ENCODE results near the gene LARGE1.

The LARGE1 gene

GRCh38 chr22:33625959-33626358, 294.3 kb downstream of the LARGE1 start:
- no peak for TF ChIP-seq FOXP2 (optimal IDR thresholded peaks at IDR 0.05; ENCODE audit: borderline replicate concordance, extremely low read depth, extremely low read length, insufficient read depth)
- TF ChIP-seq TAF1 (IDR thresholded peaks at IDR 0.05; ENCODE audit: borderline replicate concordance, insufficient read depth, low read length) = no peak
- no peak for TF ChIP-seq POLR2AphosphoS5 (IDR thresholded peaks at IDR 0.05; ENCODE audit: low read depth, low read length)
- no peak for TF ChIP-seq SIN3A (IDR thresholded peaks at IDR 0.05; ENCODE audit: borderline replicate concordance, insufficient read depth, low read length)
- TF ChIP-seq REST (IDR thresholded peaks at IDR 0.05; ENCODE audit: insufficient read depth in 1 of 2, low read depth in 2 of 2, low read length in 2 of 2) = no peak

- TF ChIP-seq SIN3A (IDR thresholded peaks at IDR 0.05; ENCODE audit: borderline replicate concordance, insufficient read depth, low read length) (no peak), REST (IDR thresholded peaks at IDR 0.05; ENCODE audit: insufficient read depth in 1 of 2, low read depth in 2 of 2, low read length in 2 of 2) (no peak), FOXP2 (optimal IDR thresholded peaks at IDR 0.05; ENCODE audit: borderline replicate concordance, extremely low read depth, extremely low read length, insufficient read depth) (no peak), POLR2AphosphoS5 (IDR thresholded peaks at IDR 0.05; ENCODE audit: low read depth, low read length) (no peak), TAF1 (IDR thresholded peaks at IDR 0.05; ENCODE audit: borderline replicate concordance, insufficient read depth, low read length) (no peak)
Measured at GRCh38 chr22:33620085-33620484, 300.2 kb downstream of the LARGE1 start.

GRCh38 chr22:33606504-33606903, 313.8 kb downstream of the LARGE1 start:
- no peak for TF ChIP-seq TAF1 (IDR thresholded peaks at IDR 0.05; ENCODE audit: borderline replicate concordance, insufficient read depth, low read length)
- TF ChIP-seq SIN3A (IDR thresholded peaks at IDR 0.05; ENCODE audit: borderline replicate concordance, insufficient read depth, low read length) = no peak
- no peak for TF ChIP-seq REST (IDR thresholded peaks at IDR 0.05; ENCODE audit: insufficient read depth in 1 of 2, low read depth in 2 of 2, low read length in 2 of 2)

GRCh38 chr22:33605666-33606065, 314.6 kb downstream of the LARGE1 start:
- TF ChIP-seq POLR2AphosphoS5 (IDR thresholded peaks at IDR 0.05; ENCODE audit: low read depth, low read length) = no peak
- no peak for TF ChIP-seq FOXP2 (optimal IDR thresholded peaks at IDR 0.05; ENCODE audit: borderline replicate concordance, extremely low read depth, extremely low read length, insufficient read depth)
- no peak for TF ChIP-seq SIN3A (IDR thresholded peaks at IDR 0.05; ENCODE audit: borderline replicate concordance, insufficient read depth, low read length)
- no peak for TF ChIP-seq REST (IDR thresholded peaks at IDR 0.05; ENCODE audit: insufficient read depth in 1 of 2, low read depth in 2 of 2, low read length in 2 of 2)
- no peak for TF ChIP-seq TAF1 (IDR thresholded peaks at IDR 0.05; ENCODE audit: borderline replicate concordance, insufficient read depth, low read length)

- TF ChIP-seq REST (IDR thresholded peaks at IDR 0.05; ENCODE audit: insufficient read depth in 1 of 2, low read depth in 2 of 2, low read length in 2 of 2) (no peak), TAF1 (IDR thresholded peaks at IDR 0.05; ENCODE audit: borderline replicate concordance, insufficient read depth, low read length) (no peak), FOXP2 (optimal IDR thresholded peaks at IDR 0.05; ENCODE audit: borderline replicate concordance, extremely low read depth, extremely low read length, insufficient read depth) (no peak), POLR2AphosphoS5 (IDR thresholded peaks at IDR 0.05; ENCODE audit: low read depth, low read length) (no peak), SIN3A (IDR thresholded peaks at IDR 0.05; ENCODE audit: borderline replicate concordance, insufficient read depth, low read length) (no peak)
Measured at GRCh38 chr22:33605221-33605620, 315.1 kb downstream of the LARGE1 start.
